ENCODE data around the gene OR10R2.
"Not testable (repeated sequence)": the region's sequence is repeated elsewhere in the genome, so short reads cannot be mapped to it uniquely, and the experiment has no call there.

OR10R2 gene

GRCh38 chr1:158471920-158472319 lies at the start of gene OR10R2:
TSS of gene OR10R2 (plus strand) at chr1:158472220. CDS start at chr1:158472326, 106 bp downstream.
- H3K4me3 ChIP-seq (ENCODE audit: low read depth, low read length) = no peak within 1 kb of the TSS

GRCh38 chr1:158425027-158425426 lies 47.0 kb upstream of the OR10R2 start:
- H3K4me3 ChIP-seq (ENCODE audit: low read depth, low read length) = no peak overlapping the region
- TF ChIP-seq CTCF (IDR thresholded peaks at IDR 0.05; ENCODE audit: low read depth, low read length, missing control alignments) = no peak
- no peak for DNase-seq (ENCODE audit: low read depth)

More at GRCh38 chr1:158471920-158472319, at the start of gene OR10R2:
- no peak for TF ChIP-seq CTCF (IDR thresholded peaks at IDR 0.05; ENCODE audit: low read depth, low read length, missing control alignments)
- no peak for DNase-seq (ENCODE audit: low read depth)

- no peak for DNase-seq (ENCODE audit: low read depth)
- H3K4me3 ChIP-seq (ENCODE audit: low read depth, low read length) = no peak within 1 kb of the TSS
- no peak for TF ChIP-seq CTCF (IDR thresholded peaks at IDR 0.05; ENCODE audit: low read depth, low read length, missing control alignments)
These were observed 45.9 kb upstream of the OR10R2 start, which contains the start of gene OR10K2 for GRCh38 chr1:158426137-158426536. TSS of gene OR10K2 (minus strand) at chr1:158426237. CDS start at chr1:158420866, 5,371 bp downstream.

- not testable (repeated sequence) for DNase-seq (ENCODE audit: low read depth); H3K4me3 ChIP-seq (ENCODE audit: low read depth, low read length)
These were observed 41.9 kb upstream of the OR10R2 start for GRCh38 chr1:158430163-158430562.

- TF ChIP-seq CTCF (IDR thresholded peaks at IDR 0.05; ENCODE audit: low read depth, low read length, missing control alignments) = no peak
- no peak overlapping the region for H3K4me3 ChIP-seq (ENCODE audit: low read depth, low read length)
- no peak for DNase-seq (ENCODE audit: low read depth)
These were observed 37.3 kb upstream of the OR10R2 start for GRCh38 chr1:158434741-158435140.

GRCh38 chr1:158445376-158445775 lies 26.6 kb upstream of the OR10R2 start:
- DNase-seq (ENCODE audit: low read depth) = no peak
- no peak overlapping the region for H3K4me3 ChIP-seq (ENCODE audit: low read depth, low read length)
- TF ChIP-seq CTCF (IDR thresholded peaks at IDR 0.05; ENCODE audit: low read depth, low read length, missing control alignments) = no peak

- DNase-seq (ENCODE audit: low read depth) = no peak
- no peak overlapping the region for H3K4me3 ChIP-seq (ENCODE audit: low read depth, low read length)
- TF ChIP-seq CTCF (IDR thresholded peaks at IDR 0.05; ENCODE audit: low read depth, low read length, missing control alignments) = no peak
These were observed 17.5 kb upstream of the OR10R2 start for GRCh38 chr1:158454537-158454936.
